HG02884 (cell line): ENCODE data around the gene SRM.
"Not testable (repeated sequence)": the region's sequence is repeated elsewhere in the genome, so short reads cannot be mapped to it uniquely, and the experiment has no call there.

Experiments
- ATAC-seq: cut with Tn5 transposase; IDR thresholded peaks from one replicate; pipeline ENCODE4 v1.9.1; 2021; ENCODE audit warnings: mild to moderate bottlenecking, moderate library complexity; ENCODE audit not compliant: unreplicated experiment

SRM gene

DNA sequence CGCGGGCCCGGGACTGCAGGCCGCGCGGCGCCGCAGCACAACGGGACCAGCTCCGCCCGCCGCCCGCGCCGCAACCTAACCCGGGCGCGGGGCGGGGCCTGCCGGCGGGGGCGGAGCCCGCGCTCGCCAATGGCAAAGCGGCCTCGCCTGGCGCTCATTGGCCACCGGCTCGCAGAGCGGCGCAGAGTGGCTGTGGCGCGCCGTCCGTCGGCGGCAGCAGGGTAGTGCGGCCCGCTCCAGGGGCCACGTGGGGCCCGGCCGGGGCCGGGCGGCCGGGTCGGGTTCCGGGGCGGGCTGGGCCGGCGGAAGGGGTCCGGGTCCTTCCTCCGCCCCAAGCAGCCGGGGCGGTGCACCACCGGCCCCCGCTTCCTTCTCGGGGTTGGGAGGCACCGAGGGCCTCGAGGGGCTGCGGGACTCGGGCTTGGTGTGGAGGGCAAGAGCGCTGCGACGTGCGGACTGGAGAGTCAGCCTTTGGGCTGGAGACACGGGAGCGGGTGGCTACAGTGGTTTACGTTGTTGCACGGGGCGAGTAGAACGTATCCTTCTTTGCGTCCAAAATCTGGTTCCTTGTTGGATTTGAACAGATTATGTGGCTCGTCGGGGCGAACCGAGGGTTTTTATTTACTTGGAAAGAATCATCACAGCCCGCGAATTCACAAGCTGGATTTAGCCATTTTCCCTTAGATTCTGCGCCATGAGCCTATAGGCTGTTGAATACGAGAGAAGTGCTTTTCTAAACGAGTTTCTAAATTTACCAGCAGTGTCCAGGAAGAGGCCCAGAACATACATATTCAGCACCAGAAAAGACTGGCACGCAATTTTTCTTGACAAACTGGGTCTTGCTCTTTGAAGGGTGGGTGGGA lies at the start of gene SRM:
SRM (minus strand) TSS at position 51 of the 863 bp plus-strand sequence. CDS start 75 bp downstream, outside the sequence.
- ATAC-seq = peak; percentile 85

DNA sequence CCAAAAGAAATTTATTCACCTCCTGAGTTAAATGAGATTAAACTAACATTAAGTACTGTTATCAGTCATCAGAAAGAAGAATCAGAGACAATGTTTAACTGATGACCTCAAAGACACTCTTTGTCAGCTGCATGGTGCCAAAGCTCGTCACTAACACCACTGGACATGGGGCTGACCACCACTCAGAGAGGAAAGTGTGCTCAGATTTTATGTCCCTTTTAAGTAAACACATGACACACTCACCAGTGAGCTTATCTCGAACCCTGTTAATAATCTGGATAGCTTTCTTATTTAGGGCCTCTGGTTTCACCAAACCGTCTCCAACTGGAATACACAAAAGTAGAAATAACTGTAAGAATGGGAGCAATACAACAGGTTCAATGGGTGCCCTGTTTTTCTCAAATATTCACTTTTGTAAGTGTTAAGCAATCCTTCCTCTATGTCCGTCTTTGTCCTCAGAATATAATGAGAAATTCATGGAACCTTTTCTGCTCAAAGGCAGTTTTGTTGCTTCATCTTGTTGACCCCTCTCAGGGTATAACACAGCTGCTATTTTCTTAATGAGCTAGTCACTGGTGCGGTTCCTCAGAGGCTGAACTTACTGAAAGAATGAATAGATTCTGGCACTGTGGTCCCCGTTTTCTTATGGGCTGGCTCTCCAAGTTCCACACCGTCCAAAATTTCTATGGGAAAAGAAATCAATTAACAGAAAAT lies 49.4 kb upstream of the SRM start:
- no peak for ATAC-seq

DNA sequence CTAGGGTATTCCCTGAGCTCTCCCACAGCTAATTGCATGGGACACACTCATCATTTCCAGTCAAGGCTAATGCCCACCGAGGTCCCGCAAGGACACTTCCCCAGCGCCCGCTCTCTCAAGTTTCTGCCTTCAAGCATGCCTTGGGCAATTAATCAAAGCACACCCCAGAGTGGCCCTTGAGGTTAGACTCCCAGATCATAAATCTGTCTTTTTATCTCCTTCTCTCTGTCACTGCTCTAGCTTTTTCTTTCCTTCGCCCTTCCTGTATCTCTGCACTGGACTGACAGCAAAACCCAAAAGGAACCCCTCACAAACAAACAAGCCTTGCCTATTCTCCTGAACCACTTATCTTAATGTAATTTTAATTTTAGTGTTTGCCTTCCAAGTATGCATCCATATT lies 47.8 kb upstream of the SRM start:
- no peak for ATAC-seq

DNA sequence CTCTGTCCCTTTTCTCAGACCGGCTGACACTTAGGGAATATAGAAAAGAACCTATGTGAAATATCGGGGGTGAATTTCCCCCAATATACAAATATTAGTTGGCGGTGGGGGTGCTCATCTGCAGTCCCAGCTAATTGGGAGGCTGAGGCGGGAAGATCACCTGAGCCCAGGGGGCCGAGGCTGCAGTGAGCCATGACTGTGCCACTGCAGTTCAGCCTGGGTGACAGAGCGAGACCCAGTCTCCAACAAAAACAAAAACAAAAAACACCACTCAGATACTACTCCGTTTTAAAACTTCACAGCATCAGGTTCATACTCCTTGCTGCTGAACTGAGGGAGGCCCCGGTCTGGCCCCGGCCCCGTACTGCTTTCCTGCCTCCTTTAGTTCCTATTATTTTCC lies 45.8 kb upstream of the SRM start:
- no peak for ATAC-seq

DNA sequence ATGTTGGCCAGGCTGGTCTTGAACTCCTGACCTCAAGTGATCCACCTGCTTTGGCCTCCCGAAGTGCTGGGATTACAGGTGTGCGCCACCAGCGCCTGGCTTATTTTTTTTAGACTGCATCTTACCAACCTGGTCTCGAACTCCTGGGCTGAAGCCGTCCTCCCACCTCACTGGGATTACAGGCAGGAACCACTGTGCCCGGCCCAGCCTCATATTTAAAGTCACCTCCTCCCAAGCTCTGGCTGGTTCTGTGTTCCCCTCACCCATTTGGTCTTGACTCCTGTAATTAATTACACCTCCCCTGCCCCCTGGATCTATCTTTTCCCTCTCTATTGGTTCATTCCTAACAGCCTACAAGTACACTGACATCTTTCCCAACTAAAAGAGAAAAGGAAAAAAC lies 41.5 kb upstream of the SRM start:
- no peak for ATAC-seq

DNA sequence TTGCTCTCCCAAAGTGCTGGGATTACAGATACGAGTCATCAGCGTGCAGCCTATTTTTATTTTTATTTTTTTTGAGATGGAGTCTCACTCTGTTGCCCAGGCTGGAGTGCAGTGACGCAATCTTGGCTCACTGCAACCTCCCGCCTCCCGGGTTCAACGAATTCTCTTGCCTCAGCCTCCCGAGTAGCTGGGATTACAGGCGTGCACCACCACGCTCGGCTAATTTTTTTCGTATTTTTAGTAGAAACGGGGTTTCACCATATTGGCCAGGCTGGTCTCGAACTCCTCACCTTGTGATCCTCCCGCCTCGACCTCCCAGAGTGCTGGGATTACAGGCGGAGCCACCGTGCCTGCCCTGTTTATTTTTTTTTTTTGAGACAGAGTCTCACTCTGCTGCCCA lies 41.0 kb upstream of the SRM start:
- not testable (repeated sequence) for ATAC-seq

DNA sequence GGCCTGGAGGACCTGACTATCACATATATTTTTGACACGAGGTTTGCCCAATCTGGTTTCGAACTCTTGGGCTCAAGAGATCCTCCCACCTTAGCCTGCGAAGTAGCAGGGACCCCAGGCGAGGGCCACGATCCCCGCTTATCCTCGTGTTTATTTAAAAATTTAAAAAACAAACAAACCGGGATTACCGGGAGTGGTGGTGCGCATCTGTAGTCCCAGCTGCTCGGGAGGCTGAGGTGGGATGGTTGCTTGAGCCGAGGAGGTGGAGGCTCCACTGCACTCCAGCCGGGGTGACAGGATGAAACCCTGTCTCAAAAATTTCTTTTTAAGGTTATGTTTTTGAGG lies 40.3 kb upstream of the SRM start:
- no peak for ATAC-seq

DNA sequence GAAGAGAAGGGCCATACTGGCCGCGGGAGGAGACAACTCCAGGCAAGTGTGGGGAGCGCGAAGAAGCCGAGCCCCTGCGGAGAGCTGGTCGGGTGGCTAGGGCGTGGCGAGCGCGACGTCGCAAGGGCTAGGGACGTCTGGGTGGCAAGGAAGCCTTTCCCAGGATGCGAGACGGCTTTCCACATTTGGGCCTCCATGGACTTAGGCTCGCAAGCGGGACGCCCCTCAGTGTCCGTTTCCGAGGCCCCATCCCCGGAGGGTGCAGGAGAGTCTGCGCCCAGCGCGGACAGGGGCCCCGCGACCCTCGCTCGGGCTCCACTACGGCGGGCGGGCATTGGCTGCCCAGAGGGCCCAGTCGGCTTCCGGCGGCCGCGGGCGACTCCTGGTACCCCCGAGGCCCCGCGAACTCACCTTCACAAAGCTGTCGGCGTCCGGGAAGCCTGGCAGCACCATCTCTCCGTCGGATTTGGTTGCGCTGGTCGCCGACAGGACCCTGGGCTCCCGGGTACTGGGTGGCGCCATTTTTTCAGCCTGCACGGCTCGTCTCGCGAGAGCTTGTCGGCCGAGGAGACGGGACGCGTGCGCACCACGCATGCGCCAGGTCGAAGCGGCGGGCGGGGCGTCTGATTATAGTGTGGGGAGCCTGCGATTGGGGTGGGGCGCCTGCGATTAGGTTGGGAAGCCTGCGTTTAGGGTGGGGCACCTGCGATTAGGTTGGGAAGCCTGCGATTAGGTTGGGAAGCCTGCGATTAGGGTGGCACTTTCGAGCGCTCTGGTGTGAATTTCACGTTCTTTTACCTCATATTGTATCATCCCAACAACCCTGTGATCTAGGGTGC lies 39.7 kb upstream of the SRM start, which contains the start of gene EXOSC10:
EXOSC10 (minus strand) TSS at position 560 of the 839 bp plus-strand sequence; CDS start at position 522, 38 bp downstream.
- ATAC-seq = peak; percentile 87

DNA sequence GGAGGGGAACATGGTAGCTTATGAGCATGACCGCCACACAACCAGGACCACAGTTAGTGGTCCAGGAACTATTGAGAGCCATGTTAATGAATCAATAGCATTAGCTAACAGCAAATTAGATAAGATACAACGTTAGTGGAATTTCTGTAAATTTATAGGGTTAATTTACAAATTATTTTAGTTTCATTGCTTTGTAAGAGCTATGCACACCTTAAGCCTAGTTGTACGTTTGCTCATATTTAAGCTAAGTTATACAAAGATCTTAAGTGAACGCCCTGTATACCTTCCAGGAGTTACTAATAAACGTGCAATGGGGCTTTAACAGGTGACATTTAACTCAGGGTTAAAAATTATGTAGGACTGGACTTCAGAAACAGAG lies 39.1 kb upstream of the SRM start:
- ATAC-seq = no peak

DNA sequence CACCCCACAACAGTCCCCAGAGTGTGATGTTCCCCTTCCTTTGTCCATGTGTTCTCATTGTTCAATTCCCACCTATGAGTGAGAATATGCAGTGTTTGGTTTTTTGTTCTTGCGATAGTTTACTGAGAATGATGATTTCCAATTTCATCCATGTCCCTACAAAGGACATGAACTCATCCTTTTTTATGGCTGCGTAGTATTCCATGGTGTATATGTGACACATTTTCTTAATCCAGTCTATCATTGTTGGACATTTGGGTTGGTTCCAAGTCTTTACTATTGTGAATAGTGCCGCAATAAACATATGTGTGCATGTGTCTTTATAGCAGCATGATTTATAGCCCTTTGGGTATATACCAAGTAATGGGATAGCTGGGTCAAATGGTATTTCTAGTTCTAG lies 24.0 kb upstream of the SRM start:
- not testable (repeated sequence) for ATAC-seq

DNA sequence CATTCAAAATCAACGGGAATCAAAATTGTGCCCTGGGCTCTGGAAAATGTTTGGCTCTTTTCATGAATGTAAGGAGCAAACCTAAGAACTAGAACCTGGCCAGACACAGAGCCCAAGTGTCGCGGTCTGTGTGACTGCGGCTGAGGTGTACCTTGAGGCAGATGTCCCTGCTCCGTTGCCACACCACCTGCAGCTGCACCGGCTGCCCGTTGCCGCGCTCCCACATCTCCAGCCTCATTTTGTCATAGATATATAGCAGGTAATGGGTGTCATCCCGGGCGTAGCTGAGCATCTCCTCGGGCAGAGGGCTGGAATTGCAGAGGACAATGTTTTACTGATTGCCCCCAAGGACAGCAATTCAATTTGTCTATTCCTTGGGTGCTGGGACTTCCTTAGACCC lies 21.1 kb upstream of the SRM start:
- ATAC-seq = no peak

DNA sequence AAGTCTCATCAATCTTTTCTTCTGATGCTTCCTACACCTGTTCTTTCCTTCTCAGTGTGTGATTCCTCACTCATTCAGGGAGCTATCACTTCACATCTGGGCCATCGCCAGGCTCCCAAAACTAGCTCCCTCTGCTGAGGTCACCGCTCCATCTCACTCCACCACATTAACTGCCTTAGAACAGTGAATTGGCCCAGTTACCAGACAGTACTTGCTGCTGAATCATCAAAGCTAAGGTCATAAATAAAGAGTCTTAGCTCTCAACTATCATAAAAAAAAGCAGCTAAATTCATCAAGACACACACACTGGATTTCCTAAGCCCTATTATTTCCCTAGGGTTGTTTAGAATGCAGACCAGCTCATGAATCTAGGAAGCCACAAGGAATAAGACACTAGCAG lies 18.8 kb upstream of the SRM start:
- ATAC-seq = no peak

DNA sequence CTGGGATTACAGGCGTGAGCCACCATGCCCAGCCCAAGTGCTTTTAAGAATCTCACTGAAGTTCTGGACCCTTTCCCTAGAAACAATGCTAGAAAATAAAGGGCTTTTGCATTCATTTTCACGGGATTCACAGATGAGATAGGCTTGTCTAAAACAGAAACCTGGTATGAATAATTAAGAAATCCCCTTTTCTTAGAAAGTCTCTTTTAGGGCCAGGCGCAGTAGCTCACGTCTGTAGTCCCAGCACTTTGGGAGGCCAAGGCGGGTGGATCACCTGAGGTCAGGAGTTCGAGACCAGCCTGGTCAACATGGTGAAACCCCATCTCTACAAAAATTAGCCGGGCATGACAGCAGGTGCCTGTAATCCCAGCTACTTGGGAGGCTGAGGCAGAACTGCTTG lies 13.6 kb upstream of the SRM start:
- ATAC-seq = not testable (repeated sequence)

DNA sequence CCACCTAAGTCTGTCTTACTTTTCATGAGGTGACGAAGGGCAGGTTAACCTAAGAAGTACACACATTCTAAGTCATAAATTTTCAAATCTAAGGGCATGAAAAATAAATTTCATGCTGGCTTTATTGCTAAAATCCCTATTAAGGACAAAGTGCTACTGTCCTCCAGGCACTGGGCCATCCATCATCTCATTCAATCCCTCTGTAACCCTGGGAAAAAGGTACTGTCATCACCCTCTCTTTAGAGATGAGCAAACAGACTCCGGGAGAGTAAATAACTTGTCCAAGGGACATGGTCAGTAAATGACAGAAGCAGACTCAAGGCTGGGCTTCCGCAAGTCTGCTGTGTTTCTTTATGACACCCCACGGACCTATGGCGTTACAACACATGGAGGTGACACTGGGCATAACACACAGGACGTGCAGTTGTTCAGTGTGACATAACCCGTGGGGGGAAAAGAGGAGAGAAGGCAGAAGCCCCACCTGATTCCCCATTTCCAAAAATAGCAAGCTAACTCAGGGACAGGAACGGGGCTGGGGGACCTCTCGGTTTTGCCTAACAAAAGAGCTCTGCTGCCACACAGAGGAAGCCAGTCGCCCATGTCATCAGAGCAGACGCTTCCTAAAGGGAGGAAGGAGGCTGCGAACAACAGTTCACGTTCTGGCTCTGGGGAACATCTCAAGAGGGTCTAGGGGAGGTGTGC lies 12.5 kb upstream of the SRM start:
- ATAC-seq = no peak

DNA sequence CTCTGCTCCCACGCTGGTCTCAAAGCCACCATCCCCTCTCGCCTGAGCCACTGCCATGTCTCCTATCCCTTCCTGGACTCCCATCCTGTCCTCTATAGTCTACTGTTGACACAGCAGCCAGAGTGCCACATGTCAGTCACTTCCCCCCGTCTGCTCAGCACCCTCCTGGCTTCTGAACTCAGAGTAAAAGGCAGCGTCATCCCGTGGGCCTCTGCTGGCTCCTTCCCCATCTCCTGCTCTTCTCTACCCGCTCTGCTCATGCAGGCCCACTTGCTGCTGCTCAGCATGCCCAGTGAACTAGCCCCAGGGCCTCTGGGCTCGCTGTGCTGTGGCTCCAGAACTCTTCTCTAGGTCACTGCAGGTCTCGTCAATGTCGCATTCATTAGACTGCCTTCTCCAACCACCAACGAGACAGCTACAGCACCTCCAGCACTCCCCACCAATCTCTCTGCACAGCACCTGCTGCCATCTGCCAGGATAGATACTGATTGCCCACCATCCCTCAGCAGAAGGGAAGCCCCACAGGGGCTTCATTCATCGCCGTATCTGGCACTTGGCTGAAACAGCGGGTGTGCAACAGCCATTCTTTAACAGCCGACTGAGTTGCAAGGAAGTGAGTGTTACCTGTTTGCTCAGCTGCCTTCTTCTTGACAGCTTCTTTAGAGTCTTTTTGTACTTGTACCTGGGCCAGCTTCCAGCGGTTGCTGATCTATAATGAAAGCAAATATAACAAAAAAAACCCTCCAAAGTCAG lies 11.8 kb upstream of the SRM start:
- ATAC-seq = no peak

DNA sequence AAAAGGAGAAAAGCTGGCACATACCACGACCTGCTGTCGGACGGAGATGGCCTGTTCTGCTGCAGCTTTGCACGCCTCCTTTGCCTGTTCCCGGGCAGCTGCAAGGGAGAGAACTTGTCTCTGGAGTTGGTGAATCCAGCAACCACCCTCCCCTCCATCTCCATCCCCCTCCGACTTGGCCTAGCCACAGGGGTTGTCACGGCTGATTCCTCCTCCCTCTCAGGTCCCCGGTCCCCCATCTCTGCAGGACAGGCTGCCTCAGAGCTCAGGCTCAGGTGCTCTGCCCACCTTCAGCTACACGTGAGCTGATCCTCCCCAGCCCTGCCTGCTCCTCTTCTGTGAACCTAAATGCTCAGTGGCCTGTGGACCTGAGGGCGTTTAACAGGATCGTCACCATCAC lies 11.1 kb upstream of the SRM start:
- ATAC-seq = no peak

DNA sequence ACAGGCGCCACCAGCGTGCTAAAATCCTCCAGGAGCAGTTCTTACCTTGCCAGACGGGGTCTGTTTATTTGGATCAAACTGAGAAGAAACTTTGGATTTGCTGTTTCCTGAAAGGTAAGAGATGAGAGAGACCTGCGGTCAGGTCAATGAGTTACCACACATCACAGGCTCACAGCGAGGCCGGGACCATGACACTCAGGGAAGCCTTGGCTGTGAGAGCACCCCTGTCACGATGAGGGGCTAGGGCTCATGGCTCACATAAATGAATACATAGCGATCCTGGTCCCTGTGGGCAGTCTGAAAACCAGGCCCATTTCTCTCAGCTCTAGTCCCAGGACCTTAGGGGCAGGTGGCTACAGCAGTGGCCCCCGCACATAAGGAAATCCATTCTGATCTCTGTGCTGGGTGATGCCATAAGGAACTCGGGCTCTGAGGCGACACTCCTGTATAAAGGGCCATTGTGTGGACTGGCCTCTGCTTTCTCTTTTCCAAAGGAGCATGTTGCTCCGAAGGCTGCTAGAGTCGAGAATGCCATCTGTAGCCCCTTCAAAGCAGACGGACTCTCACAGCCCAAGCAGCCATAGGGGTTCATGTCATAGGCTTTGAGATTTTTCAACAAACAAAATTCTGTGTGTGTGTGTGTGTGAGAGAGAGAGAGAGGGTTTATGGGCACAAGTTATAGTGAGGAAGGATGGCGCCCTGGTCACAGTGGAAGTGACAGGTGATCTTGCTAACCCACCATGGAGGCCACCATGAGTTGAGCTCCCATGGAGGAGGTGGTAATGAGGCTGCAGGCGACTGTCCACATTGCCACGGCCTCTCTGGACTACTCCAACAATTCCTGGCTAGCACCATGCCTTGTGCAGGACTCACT lies 9.0 kb upstream of the SRM start:
- ATAC-seq = no peak

DNA sequence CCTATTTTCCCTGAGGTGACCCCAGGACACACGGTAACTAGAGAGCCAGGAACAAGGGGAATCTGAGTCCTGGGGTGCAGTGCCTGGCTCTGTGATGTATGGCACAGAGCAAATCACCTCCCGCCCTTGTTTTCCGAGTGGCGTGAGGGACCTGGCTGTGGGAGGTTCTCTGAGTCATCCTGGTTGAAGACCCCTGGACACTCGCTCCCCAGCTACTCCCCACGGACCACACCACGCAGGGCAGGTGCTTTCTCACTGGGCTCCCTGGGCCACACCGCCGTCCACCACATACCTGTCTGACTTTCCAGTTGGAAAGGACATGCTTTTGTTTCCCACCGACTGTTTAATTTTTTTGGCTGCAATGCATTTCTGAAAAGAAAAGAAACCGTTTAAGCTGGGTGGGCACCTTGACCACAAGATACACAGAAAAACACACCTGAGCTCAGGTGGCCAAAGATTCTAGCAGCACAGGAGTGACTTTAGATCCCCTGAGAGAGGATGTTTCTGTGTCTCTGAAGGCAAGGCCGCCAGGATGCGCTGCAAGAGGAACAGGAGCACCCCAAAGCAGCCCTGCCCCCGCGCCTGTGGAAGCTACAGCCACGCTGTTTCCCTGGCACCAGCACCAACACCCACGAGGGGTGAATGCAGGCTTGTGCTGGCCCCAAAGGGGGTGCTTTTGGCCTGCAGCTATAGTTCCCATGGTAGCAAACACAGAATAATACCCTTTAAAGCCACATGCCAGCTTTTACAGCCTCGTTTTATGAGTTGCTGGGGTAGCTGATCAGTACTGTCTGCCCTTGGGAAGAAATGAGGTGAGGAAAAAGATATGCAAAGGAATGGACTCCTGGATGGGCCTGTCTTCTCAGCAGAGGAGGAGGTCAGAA lies 8.1 kb upstream of the SRM start:
- no peak for ATAC-seq
